Dermis blood vessel endothelial cell (primary cell): ENCODE data around the gene COL11A1. TPM values are rescaled to one million over a fixed set of nuclear protein-coding genes. Genes with fewer than 3 reads are reported as not detected.

ENCODE experiments used
- DNase-seq: peaks from one replicate; pipeline ENCODE4 v3.0.0; 2010
- total RNA-seq: library from RNA; depleted of rRNA; stranded (reverse); fragments of >200 nt; gene quantifications from 2 replicates; pipeline ENCODE4 v1.2.3, GENCODE V29; 2014

COL11A1 gene
- total RNA-seq, 1 donor from 2014 or later: under 0.01 TPM

- DNase-seq: no peak
Measured at GRCh38 chr1:102897557-102897956, 210.8 kb downstream of the COL11A1 start.

- no peak for DNase-seq
Measured at GRCh38 chr1:102896771-102897170, 211.6 kb downstream of the COL11A1 start.

- no peak for DNase-seq
Measured at GRCh38 chr1:102896286-102896685, 212.0 kb downstream of the COL11A1 start.

GRCh38 chr1:102891868-102892625 is 216.3 kb downstream of the COL11A1 start:
- no peak for DNase-seq

GRCh38 chr1:102886638-102887037 is 221.7 kb downstream of the COL11A1 start:
- no peak for DNase-seq

GRCh38 chr1:102884238-102884637 is 224.1 kb downstream of the COL11A1 start:
- DNase-seq: no peak

GRCh38 chr1:102879439-102879993 is 228.8 kb downstream of the COL11A1 start:
- no peak for DNase-seq

GRCh38 chr1:102875756-102876155 is 232.6 kb downstream of the COL11A1 start:
- no peak for DNase-seq

- DNase-seq: no peak
Measured at GRCh38 chr1:102872526-102872925, 235.8 kb downstream of the COL11A1 start.

GRCh38 chr1:102872097-102872496 is 236.2 kb downstream of the COL11A1 start:
- DNase-seq: no peak

GRCh38 chr1:102863704-102864103 is 244.6 kb downstream of the COL11A1 start:
- no peak for DNase-seq

- DNase-seq: no peak
Measured at GRCh38 chr1:102861247-102861646, 247.1 kb downstream of the COL11A1 start.

GRCh38 chr1:102858695-102859094 is 249.6 kb downstream of the COL11A1 start:
- DNase-seq: no peak

GRCh38 chr1:102857251-102857650 is 251.1 kb downstream of the COL11A1 start:
- DNase-seq: no peak

GRCh38 chr1:102853701-102854187 is 254.6 kb downstream of the COL11A1 start:
- DNase-seq: no peak

GRCh38 chr1:102853136-102853535 is 255.2 kb downstream of the COL11A1 start:
- no peak for DNase-seq

- no peak for DNase-seq
Measured at GRCh38 chr1:102852613-102853012, 255.7 kb downstream of the COL11A1 start.

GRCh38 chr1:102851616-102852015 is 256.7 kb downstream of the COL11A1 start:
- DNase-seq: no peak

GRCh38 chr1:102842606-102843005 is 265.7 kb downstream of the COL11A1 start:
- no peak for DNase-seq

GRCh38 chr1:102840741-102841140 is 267.6 kb downstream of the COL11A1 start:
- DNase-seq: no peak

- DNase-seq: no peak
Measured at GRCh38 chr1:102838016-102838415, 270.3 kb downstream of the COL11A1 start.

GRCh38 chr1:102837551-102837950 is 270.8 kb downstream of the COL11A1 start:
- no peak for DNase-seq

GRCh38 chr1:102836991-102837390 is 271.3 kb downstream of the COL11A1 start:
- DNase-seq: no peak

GRCh38 chr1:102834688-102835320 is 273.5 kb downstream of the COL11A1 start:
- no peak for DNase-seq
